Heart left ventricle (tissue), 16 donors: ENCODE measurements around the gene USP12. TPM values are rescaled to one million over a fixed set of nuclear protein-coding genes. Genes with fewer than 3 reads are reported as not detected.

Experiments
- ATAC-seq, 4 donors: fragments of 200-7000 bp; cut with Tn5 transposase; one replicate each; pipeline ENCODE4 v1.9.1; 2020 to 2022; ENCODE audit warnings: moderate library complexity in 4 of 4, mild to moderate bottlenecking in 3 of 4, moderate number of reproducible peaks in 1 of 4
- DNase-seq, 5 donors: peaks; one replicate each; pipeline ENCODE4 v3.0.0-alpha.2; 2020
- H3K27ac ChIP-seq, 12 donors: fragments of 200-600 bp; sonication (generic) in 4 of 12; one replicate each; pipeline versions ENCODE4 v1.5.0 to v1.8.0; 2016 to 2022; ENCODE audit warnings: mild to moderate bottlenecking in 2 of 12
- H3K27me3 ChIP-seq, 9 donors: fragments of 200-600 bp; sonication (generic) in 2 of 9; one replicate each; pipeline versions ENCODE4 v1.5.1 to v1.8.0; 2016 to 2022; ENCODE audit warnings: mild to moderate bottlenecking in 3 of 9
- H3K36me3 ChIP-seq, 9 donors: fragments of 200-600 bp; sonication (generic) in 2 of 9; one replicate each; pipeline versions ENCODE4 v1.5.0 to v1.8.0; 2018 to 2022; ENCODE audit warnings: mild to moderate bottlenecking in 2 of 9
- H3K4me1 ChIP-seq, 12 donors: fragments of 200-600 bp; sonication (generic) in 4 of 12; one replicate each; pipeline versions ENCODE4 v1.5.0 to v1.8.0; 2016 to 2022; ENCODE audit warnings: mild to moderate bottlenecking in 3 of 12
- H3K4me3 ChIP-seq, 12 donors: fragments of 200-600 bp; sonication (generic) in 4 of 12; one replicate each; pipeline versions ENCODE4 v1.5.0 to v1.8.0; 2017 to 2022; ENCODE audit warnings: mild to moderate bottlenecking in 9 of 12, moderate library complexity in 4 of 12
- H3K9me3 ChIP-seq, 12 donors: fragments of 200-600 bp; sonication (generic) in 4 of 12; one replicate each; pipeline versions ENCODE4 v1.5.0 to v1.8.0; 2016 to 2022; ENCODE audit warnings: mild to moderate bottlenecking in 1 of 12
- POLR2A ChIP-seq, 2 donors: fragments of 450-650 bp; IDR thresholded peaks; one replicate each; pipeline ENCODE4 v1.6.1; 2017; ENCODE audit warnings: antibody characterized with exemption in 2 of 2, mild to moderate bottlenecking in 2 of 2, moderate library complexity in 2 of 2
- WGBS, 4 donors: extraction: QIAGEN DNeasy Blood & Tissue Kit in 2 of 4; methylation state at CpG; one replicate each; pipeline versions ENCODE4 v1.1.5 to v1.1.7; 2013 to 2018; 5-methylcytosine and 5-hydroxymethylcytosine counted together
- intact Hi-C, 10 donors: fragments of 100-400 bp; cut with DNase I; formaldehyde crosslinking; loops; one replicate each; pipeline versions ENCODE4 v1.11.1 to v1.14.2; 2022
- polyA plus RNA-seq, 2 donors: library from polyadenylated mRNA; stranded (reverse); fragments of 200-250 nt; gene quantifications; one replicate each; pipeline ENCODE4 v1.2.3, GENCODE V29; 2013
- total RNA-seq, 9 donors: library from RNA; depleted of rRNA in 2 of 9; stranded (reverse); fragments of >200 nt in 2 of 9; fragmentation: NEBNext Ultra II Directional in 3 of 9; extraction: Animal tissue kit (Norgen Biotek cat#: 25700) in 3 of 9; gene quantifications; one replicate each; pipeline versions ENCODE4 v1.1.0 to v1.2.4, GENCODE V29; 2016 to 2023
- TF ChIP-seq, protein P1 (sequence below), 12 donors: fragments of 200-600 bp; sonication (generic) in 4 of 12; IDR thresholded peaks; one replicate each; pipeline versions ENCODE4 v1.5.0 to v1.8.0; 2018 to 2022; ENCODE audit warnings: antibody characterized with exemption in 12 of 12, mild to moderate bottlenecking in 5 of 12
- donor health status: ischemic (EF 13 %, LVEDD 7.1; RV severe dilation, severe dysfunction).
- donor health status: healthy with polysubstance abuse.
- donor health status: DM: no; HTN: yes; CAD: no.
- donor health status: DM: no; HTN: no; CAD: no.
- donor health status: ischemic (EF 25% LVEDD 6.9; RV normal size, moderate dysfunction).
- donor health status: ischemic (EF 25% LVEDD 5.7; RV mildly dilated, moderate dysfunction).
- donor health status: healthy.
- donor health status: DM: yes; HTN: yes; CAD: no.
- donor health status: ischemic (EF 35%, LVEDD 5.7; RV mildly dilated, moderate dysfunction).
- donor health status: nonischemic (EF 11% LVEDD 7.7; RV severe dilation, severe dysfunction).
- donor health status: DM: yes; HTN: yes; CAD: no.
- donor health status: PGD.
- donor health status: ischemic (EF 29% LVEDD 5.4; RV normal size, mild dysfunction).
- donor health status: nonischemic (EF 23%, LVEDD 6.1; RV moderate dilation, normal function).

The USP12 gene
- total and polyA plus RNA-seq, 11 donors: 5.1 to 35.4 (median 20.8) TPM

DNA sequence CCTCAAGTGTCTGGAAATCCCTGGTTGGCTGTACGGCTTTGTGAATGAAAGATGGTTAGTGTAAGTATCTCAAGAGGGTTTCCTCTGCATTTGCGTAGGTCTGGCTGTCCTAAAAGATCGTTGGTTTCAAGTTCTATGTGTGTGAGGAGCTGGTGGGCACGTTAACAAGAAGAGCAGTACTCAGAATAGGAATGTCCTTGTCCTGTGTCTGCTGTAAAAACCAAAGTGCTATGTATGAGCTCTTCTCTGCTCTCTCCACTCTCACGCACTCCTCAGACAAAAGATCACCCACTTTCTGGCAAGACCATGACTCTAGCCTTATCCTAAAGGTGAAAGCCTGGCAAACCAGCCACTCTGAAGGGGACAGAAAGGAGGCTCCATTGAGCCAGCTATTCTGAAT is 39.1 kb downstream of the USP12 start:
- Histone ChIP-seq H3K27me3 (no peaks in the 10 kb centered on the region), H3K27ac (no peak overlapping the region), H3K36me3 (no peaks in the 10 kb centered on the region), H3K4me1 (peaks cover 0 to 41% (median 14%) of the 10 kb centered on the region in 12 donors), H3K9me3 (peaks cover 0 to 12% (median 0%) of the 10 kb centered on the region in 12 donors), H3K4me3 (no peak overlapping the region)
- TF ChIP-seq POLR2A (IDR thresholded peaks at IDR 0.05): no peak
- TF ChIP-seq, protein P1, sequence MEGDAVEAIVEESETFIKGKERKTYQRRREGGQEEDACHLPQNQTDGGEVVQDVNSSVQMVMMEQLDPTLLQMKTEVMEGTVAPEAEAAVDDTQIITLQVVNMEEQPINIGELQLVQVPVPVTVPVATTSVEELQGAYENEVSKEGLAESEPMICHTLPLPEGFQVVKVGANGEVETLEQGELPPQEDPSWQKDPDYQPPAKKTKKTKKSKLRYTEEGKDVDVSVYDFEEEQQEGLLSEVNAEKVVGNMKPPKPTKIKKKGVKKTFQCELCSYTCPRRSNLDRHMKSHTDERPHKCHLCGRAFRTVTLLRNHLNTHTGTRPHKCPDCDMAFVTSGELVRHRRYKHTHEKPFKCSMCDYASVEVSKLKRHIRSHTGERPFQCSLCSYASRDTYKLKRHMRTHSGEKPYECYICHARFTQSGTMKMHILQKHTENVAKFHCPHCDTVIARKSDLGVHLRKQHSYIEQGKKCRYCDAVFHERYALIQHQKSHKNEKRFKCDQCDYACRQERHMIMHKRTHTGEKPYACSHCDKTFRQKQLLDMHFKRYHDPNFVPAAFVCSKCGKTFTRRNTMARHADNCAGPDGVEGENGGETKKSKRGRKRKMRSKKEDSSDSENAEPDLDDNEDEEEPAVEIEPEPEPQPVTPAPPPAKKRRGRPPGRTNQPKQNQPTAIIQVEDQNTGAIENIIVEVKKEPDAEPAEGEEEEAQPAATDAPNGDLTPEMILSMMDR (IDR thresholded peaks at IDR 0.05): no peak
- intact Hi-C loops: no loop called here
- ATAC-seq (no peak), DNase-seq (no peak)
- WGBS, 4 donors: 82 to 89% (median 89%) methylated on average over 5 of the region's 5 CpGs

GRCh38 chr13:27131906-27132305 is 39.7 kb downstream of the USP12 start:
- no peak for DNase-seq
- WGBS, 4 donors: 81 to 85% (median 83%) methylated on average over 3 of the region's 3 CpGs
- no peaks in the 10 kb centered on the region for H3K27me3 ChIP-seq
- TF ChIP-seq, protein P1 (IDR thresholded peaks at IDR 0.05): no peak
- no peak for TF ChIP-seq POLR2A (IDR thresholded peaks at IDR 0.05)
- intact Hi-C loops: no loop called here
- peaks cover 0 to 12% (median 0%) of the 10 kb centered on the region in 12 donors for H3K9me3 ChIP-seq
- no peaks in the 10 kb centered on the region for H3K36me3 ChIP-seq
- no peak overlapping the region for H3K4me3 ChIP-seq
- peak overlapping the region in 1 of 12 donors; percentile 14 for H3K27ac ChIP-seq
- no peak for ATAC-seq
- H3K4me1 ChIP-seq: peaks cover 0 to 46% (median 20%) of the 10 kb centered on the region in 12 donors

DNA sequence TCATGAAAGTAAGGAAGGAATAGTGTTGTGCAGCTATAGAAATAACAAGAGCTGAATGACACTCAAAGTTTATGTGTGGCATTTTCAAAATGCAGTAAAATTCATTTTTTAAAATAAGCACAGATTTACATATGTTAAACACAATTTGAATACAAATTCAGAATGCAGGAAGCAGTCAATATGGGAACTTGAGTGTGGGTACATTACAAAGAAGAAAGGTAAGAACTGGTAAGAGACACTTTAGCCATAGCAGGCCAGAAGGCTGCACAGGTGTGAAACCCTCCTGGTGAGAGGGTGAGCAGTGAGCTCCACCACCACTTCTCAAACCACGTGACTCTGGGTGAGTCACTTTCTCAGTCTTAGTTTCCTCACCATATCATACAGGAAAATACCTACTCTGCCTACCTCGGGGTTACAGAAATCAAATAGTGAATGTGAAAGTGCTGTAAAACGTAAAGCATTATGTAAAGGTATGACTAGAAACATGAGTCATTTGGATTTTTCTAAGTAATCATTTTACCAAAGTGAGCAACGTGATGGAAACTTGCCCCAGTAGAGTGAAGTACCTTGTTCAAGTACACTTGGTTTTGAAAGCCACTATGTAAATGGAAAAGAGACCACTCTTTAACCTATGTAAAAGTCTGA is 40.5 kb downstream of the USP12 start:
- peaks cover 0 to 54% (median 25%) of the 10 kb centered on the region in 12 donors for H3K4me1 ChIP-seq
- DNase-seq (no peak), ATAC-seq (peak in 2 of 4 donors; percentile 19 to 38)
- TF ChIP-seq, protein P1 (IDR thresholded peaks at IDR 0.05): no peak
- TF ChIP-seq POLR2A (IDR thresholded peaks at IDR 0.05): no peak
- no peaks in the 10 kb centered on the region for H3K36me3 ChIP-seq
- 85 to 88% (median 87%) methylated on average over 4 of the region's 4 CpGs for WGBS, 4 donors
- no peaks in the 10 kb centered on the region for H3K27me3 ChIP-seq
- H3K4me3 ChIP-seq: no peak overlapping the region
- H3K27ac ChIP-seq: peak overlapping the region in 3 of 12 donors; percentile 14 to 51 (median 43)
- H3K9me3 ChIP-seq: peaks cover 0 to 12% (median 0%) of the 10 kb centered on the region in 12 donors
- intact Hi-C loops: no loop called here

GRCh38 chr13:27130223-27130978 is 41.2 kb downstream of the USP12 start:
- Histone ChIP-seq H3K27me3 (no peaks in the 10 kb centered on the region), H3K9me3 (peaks cover 0 to 12% (median 0%) of the 10 kb centered on the region in 12 donors), H3K36me3 (no peaks in the 10 kb centered on the region), H3K27ac (peak overlapping the region in 4 of 12 donors; percentile 6 to 51 (median 28)), H3K4me1 (peaks cover 0 to 61% (median 28%) of the 10 kb centered on the region in 12 donors), H3K4me3 (no peak overlapping the region)
- TF ChIP-seq, protein P1 (IDR thresholded peaks at IDR 0.05): no peak
- no peak for TF ChIP-seq POLR2A (IDR thresholded peaks at IDR 0.05)
- 42 to 53% (median 47%) methylated on average over 7 of the region's 7 CpGs for WGBS, 4 donors
- DNase-seq (no peak), ATAC-seq (peak in 3 of 4 donors; percentile 50 to 75 (median 56))
- intact Hi-C loops: no loop called here
